Loucy (cell line): ENCODE measurements around the gene GALNT18.

Experiments
- H2AFZ ChIP-seq: fragments of 200-600 bp; sonication (generic); 2 replicates; pipeline ENCODE4 v1.6.0; 2016; ENCODE audit warnings: antibody characterized with exemption, mild to moderate bottlenecking, low read length, moderate library complexity
- H3F3A ChIP-seq: fragments of 200-600 bp; 2 replicates; pipeline ENCODE4 v1.6.0; 2016; ENCODE audit warnings: antibody characterized with exemption, low read depth, mild to moderate bottlenecking
- H3K27me3 ChIP-seq: fragments of 200-600 bp; sonication (generic); 2 replicates; pipeline ENCODE4 v1.6.1; 2014; ENCODE audit warnings: low read length, mild to moderate bottlenecking; ENCODE audit not compliant: insufficient read depth, poor library complexity, severe bottlenecking
- H3K36me3 ChIP-seq: fragments of 200-600 bp; sonication (generic); 2 replicates; pipeline ENCODE4 v1.6.1; 2016; ENCODE audit warnings: low read length; ENCODE audit not compliant: insufficient read depth
- H3K4me1 ChIP-seq: fragments of 200-600 bp; sonication (generic); 2 replicates; pipeline ENCODE4 v1.5.1; 2014; ENCODE audit warnings: low read length, mild to moderate bottlenecking; ENCODE audit not compliant: insufficient read depth, poor library complexity, severe bottlenecking
- H3K4me2 ChIP-seq: fragments of 200-600 bp; sonication (generic); 2 replicates; pipeline ENCODE4 v1.6.0; 2014; ENCODE audit warnings: antibody characterized with exemption, low read length, low read depth, mild to moderate bottlenecking; ENCODE audit not compliant: poor library complexity, severe bottlenecking
- H3K4me3 ChIP-seq: fragments of 200-600 bp; sonication (generic); 2 replicates; pipeline ENCODE4 v1.5.1; 2014; ENCODE audit warnings: low read length, mild to moderate bottlenecking, mixed read lengths; ENCODE audit not compliant: poor library complexity, severe bottlenecking
- H3K79me2 ChIP-seq: fragments of 200-600 bp; sonication (generic); 2 replicates; pipeline ENCODE4 v1.6.1; 2014; ENCODE audit warnings: low read length; ENCODE audit not compliant: insufficient read depth
- H3K9ac ChIP-seq: fragments of 200-600 bp; sonication (generic); 2 replicates; pipeline ENCODE4 v1.6.0; 2014; ENCODE audit warnings: mild to moderate bottlenecking, low read depth, low read length, moderate library complexity; ENCODE audit not compliant: poor library complexity, severe bottlenecking
- H3K9me2 ChIP-seq: fragments of 200-600 bp; sonication (generic); replicated peaks from 2 replicates; pipeline ENCODE4 v1.6.1; 2016; ENCODE audit warnings: low read depth, low read length, mixed read lengths
- H3K9me3 ChIP-seq: fragments of 200-600 bp; sonication (generic); 2 replicates; pipeline ENCODE4 v1.6.1; 2014; ENCODE audit warnings: mild to moderate bottlenecking, antibody characterized with exemption, low read length, low read depth; ENCODE audit not compliant: insufficient read depth
- H4K20me1 ChIP-seq: fragments of 200-600 bp; sonication (generic); 2 replicates; pipeline ENCODE4 v1.6.0; 2014; ENCODE audit warnings: antibody characterized with exemption, low read length, mild to moderate bottlenecking; ENCODE audit not compliant: insufficient read depth, poor library complexity, severe bottlenecking
- EZH2phosphoT487 ChIP-seq: fragments of 200-600 bp; IDR thresholded peaks from 2 replicates; pipeline ENCODE4 v1.6.1; 2018; ENCODE audit warnings: antibody characterized with exemption, mild to moderate bottlenecking, moderate library complexity, borderline replicate concordance
- TF ChIP-seq, protein P1 (sequence below): fragments of 200-600 bp; sonication (generic); conservative IDR thresholded peaks from 2 replicates; pipeline ENCODE4 v1.5.1; 2014; ENCODE audit warnings: mild to moderate bottlenecking, antibody characterized with exemption, low read length

Gene GALNT18

DNA sequence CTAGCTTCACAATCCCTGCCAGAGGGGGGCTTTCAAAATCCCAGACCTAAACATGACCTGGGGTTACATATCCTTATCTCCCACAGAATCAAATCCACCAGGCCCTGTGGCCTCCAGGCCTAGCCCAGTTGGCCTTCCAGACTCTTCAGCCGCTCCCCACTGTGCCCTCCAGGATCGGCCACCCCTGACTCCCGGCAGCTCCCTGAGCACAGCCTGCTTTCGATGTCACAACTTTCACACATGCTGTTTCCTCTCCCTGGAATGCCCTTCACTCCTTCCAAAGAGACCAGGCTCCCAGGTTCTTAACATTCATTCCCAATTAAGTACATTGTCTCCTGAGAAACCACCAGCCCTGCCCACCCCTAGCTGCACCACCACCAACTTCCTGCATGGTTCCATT is 331.5 kb downstream of the GALNT18 start:
- H3K9me2 ChIP-seq: no peaks in the 10 kb centered on the region
- no peaks in the 10 kb centered on the region for H3K79me2 ChIP-seq
- TF ChIP-seq EZH2phosphoT487: no peak
- TF ChIP-seq, protein P1, sequence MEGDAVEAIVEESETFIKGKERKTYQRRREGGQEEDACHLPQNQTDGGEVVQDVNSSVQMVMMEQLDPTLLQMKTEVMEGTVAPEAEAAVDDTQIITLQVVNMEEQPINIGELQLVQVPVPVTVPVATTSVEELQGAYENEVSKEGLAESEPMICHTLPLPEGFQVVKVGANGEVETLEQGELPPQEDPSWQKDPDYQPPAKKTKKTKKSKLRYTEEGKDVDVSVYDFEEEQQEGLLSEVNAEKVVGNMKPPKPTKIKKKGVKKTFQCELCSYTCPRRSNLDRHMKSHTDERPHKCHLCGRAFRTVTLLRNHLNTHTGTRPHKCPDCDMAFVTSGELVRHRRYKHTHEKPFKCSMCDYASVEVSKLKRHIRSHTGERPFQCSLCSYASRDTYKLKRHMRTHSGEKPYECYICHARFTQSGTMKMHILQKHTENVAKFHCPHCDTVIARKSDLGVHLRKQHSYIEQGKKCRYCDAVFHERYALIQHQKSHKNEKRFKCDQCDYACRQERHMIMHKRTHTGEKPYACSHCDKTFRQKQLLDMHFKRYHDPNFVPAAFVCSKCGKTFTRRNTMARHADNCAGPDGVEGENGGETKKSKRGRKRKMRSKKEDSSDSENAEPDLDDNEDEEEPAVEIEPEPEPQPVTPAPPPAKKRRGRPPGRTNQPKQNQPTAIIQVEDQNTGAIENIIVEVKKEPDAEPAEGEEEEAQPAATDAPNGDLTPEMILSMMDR: no peak
- H2AFZ ChIP-seq: no peak overlapping the region
- H3K27me3 ChIP-seq: no peaks in the 10 kb centered on the region
- no peaks in the 10 kb centered on the region for H3K4me1 ChIP-seq
- no peaks in the 10 kb centered on the region for H4K20me1 ChIP-seq
- H3K36me3 ChIP-seq: no peaks in the 10 kb centered on the region
- H3K4me2 ChIP-seq: no peak overlapping the region
- H3K4me3 ChIP-seq: no peak overlapping the region
- H3K9me3 ChIP-seq: no peaks in the 10 kb centered on the region
- H3F3A ChIP-seq: no peaks in the 10 kb centered on the region
- no peak overlapping the region for H3K9ac ChIP-seq

DNA sequence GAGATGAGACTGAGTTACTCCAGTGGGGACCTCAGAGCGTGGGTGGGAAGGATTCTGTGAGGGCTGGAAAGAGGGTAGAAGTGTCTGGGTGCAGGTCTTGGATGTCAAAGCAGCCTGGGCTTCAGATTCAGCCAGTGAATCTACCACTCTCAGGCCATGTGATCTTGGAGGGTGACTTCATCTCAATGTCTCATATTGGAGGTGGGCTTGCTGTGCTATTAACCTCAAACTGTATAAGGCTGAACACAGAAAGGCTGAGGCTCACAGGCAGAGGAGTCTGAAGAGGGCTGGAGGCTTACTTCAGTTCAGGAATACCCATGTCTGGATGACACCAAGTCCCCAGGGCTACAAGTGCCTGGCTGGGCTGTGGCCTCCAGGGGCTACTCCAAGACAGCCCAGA is 332.1 kb downstream of the GALNT18 start:
- no peaks in the 10 kb centered on the region for H3K27me3 ChIP-seq
- no peak overlapping the region for H3K9ac ChIP-seq
- TF ChIP-seq, protein P1: no peak
- TF ChIP-seq EZH2phosphoT487: no peak
- H2AFZ ChIP-seq: no peak overlapping the region
- H3K4me3 ChIP-seq: no peak overlapping the region
- H4K20me1 ChIP-seq: no peaks in the 10 kb centered on the region
- no peaks in the 10 kb centered on the region for H3K36me3 ChIP-seq
- no peaks in the 10 kb centered on the region for H3K4me1 ChIP-seq
- no peak overlapping the region for H3K4me2 ChIP-seq
- no peaks in the 10 kb centered on the region for H3K9me2 ChIP-seq
- H3F3A ChIP-seq: no peaks in the 10 kb centered on the region
- H3K79me2 ChIP-seq: no peaks in the 10 kb centered on the region
- no peaks in the 10 kb centered on the region for H3K9me3 ChIP-seq

GRCh38 chr11:11288972-11289616 is 332.7 kb downstream of the GALNT18 start:
- no peaks in the 10 kb centered on the region for H3K4me1 ChIP-seq
- H3K9me2 ChIP-seq: no peaks in the 10 kb centered on the region
- no peak overlapping the region for H2AFZ ChIP-seq
- no peaks in the 10 kb centered on the region for H3K36me3 ChIP-seq
- no peaks in the 10 kb centered on the region for H3K79me2 ChIP-seq
- H3K27me3 ChIP-seq: no peaks in the 10 kb centered on the region
- TF ChIP-seq, protein P1: no peak
- TF ChIP-seq EZH2phosphoT487: no peak
- H3F3A ChIP-seq: no peaks in the 10 kb centered on the region
- H3K9ac ChIP-seq: no peak overlapping the region
- H3K9me3 ChIP-seq: no peaks in the 10 kb centered on the region
- no peaks in the 10 kb centered on the region for H4K20me1 ChIP-seq
- no peak overlapping the region for H3K4me2 ChIP-seq
- H3K4me3 ChIP-seq: no peak overlapping the region
